Measurements from ENCODE around the gene LIPG.

LIPG gene

GRCh38 chr18:49646873-49647272 is 85.0 kb downstream of the LIPG start:
- Histone ChIP-seq H3K27me3 (ENCODE audit: control insufficient read depth, insufficient read depth, low read length) (no peaks in the 10 kb centered on the region), H3K9ac (ENCODE audit: low read length) (no peak overlapping the region), H3K9me3 (ENCODE audit: control insufficient read depth, low read depth, low read length) (no peaks in the 10 kb centered on the region), H3K36me3 (ENCODE audit: control insufficient read depth, low read depth, low read length) (no peaks in the 10 kb centered on the region), H3K4me3 (ENCODE audit: low read length) (no peak overlapping the region), H3K4me1 (ENCODE audit: control insufficient read depth, low read depth, low read length) (peaks cover 3% of the 10 kb centered on the region), H3K27ac (ENCODE audit: low read length) (no peak overlapping the region)

DNA sequence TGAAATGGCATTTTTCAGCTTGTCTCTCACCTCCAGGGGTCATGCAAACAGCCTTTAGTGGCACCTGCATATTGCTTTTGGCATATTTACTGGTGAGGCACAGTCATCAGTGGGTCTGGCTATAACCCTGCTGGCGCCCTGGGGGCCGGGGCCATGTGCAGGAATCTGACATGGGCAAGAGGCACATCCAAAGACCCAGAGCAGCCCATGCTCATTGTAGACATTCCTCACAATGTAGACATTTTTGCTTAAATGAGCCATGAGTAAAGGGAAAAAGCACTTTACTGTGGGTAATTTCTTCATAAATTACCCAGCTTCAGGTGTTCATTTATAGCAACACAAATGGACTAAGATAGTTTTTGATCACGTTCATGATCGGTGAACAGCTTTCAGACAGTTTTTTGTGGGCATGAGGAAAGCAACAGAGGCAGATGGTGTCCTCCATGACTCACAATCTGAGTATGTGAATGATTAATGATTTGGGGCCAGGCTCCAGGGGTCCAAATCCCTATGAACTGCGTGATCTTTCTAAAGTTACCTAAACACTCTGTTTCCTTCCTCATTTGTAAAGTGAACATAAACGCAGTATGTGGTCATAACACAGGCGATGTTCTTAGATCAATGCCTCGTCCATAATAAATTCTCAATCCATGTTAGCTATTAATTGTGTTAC is 85.8 kb downstream of the LIPG start:
- H3K4me1 ChIP-seq (ENCODE audit: control insufficient read depth, low read depth, low read length), result peaks cover 3% of the 10 kb centered on the region
- H3K4me3 ChIP-seq (ENCODE audit: low read length), result no peak overlapping the region
- no peaks in the 10 kb centered on the region for H3K27me3 ChIP-seq (ENCODE audit: control insufficient read depth, insufficient read depth, low read length)
- H3K9me3 ChIP-seq (ENCODE audit: control insufficient read depth, low read depth, low read length), result no peaks in the 10 kb centered on the region
- no peaks in the 10 kb centered on the region for H3K36me3 ChIP-seq (ENCODE audit: control insufficient read depth, low read depth, low read length)
- H3K27ac ChIP-seq (ENCODE audit: low read length), result no peak overlapping the region
- H3K9ac ChIP-seq (ENCODE audit: low read length), result no peak overlapping the region

DNA sequence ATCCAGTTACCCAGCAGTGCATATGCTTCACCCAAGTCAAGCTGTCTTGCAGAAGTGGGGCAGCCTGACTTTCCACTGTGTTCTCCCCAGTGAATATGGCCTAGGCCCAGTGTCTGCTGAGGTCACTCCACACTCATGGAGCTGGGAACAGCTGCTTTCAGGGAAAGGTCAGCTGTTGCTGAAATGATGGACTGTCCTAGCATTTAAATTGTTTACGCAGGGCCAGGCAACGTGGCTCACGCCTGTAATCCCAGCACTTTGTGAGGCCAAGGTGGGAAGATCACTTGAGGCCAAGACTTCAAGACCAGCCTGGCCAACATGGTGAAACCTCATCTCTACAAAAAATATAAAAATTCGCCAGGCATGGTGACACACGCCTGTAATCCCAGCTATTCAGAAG is 86.5 kb downstream of the LIPG start:
- Histone ChIP-seq H3K4me1 (ENCODE audit: control insufficient read depth, low read depth, low read length) (peaks cover 8% of the 10 kb centered on the region), H3K9ac (ENCODE audit: low read length) (no peak overlapping the region), H3K9me3 (ENCODE audit: control insufficient read depth, low read depth, low read length) (no peaks in the 10 kb centered on the region), H3K4me3 (ENCODE audit: low read length) (no peak overlapping the region), H3K27ac (ENCODE audit: low read length) (no peak overlapping the region), H3K27me3 (ENCODE audit: control insufficient read depth, insufficient read depth, low read length) (no peaks in the 10 kb centered on the region), H3K36me3 (ENCODE audit: control insufficient read depth, low read depth, low read length) (no peaks in the 10 kb centered on the region)

All from iPS-18a (cell line).